Sciatic nerve (tissue), 2 donors: ENCODE measurements around the gene PPARD. TPM values are rescaled to one million over a fixed set of nuclear protein-coding genes. Genes with fewer than 3 reads are reported as not detected.

Source experiments
- ATAC-seq: fragments of 200-7000 bp; cut with Tn5 transposase; one replicate; pipeline ENCODE4 v1.9.1; 2020; ENCODE audit warnings: mild to moderate bottlenecking, moderate library complexity
- DNase-seq: peaks from one replicate; pipeline ENCODE4 v3.0.0-alpha.2; 2020; ENCODE audit warnings: low spot score
- intact Hi-C: fragments of 100-400 bp; cut with DNase I; formaldehyde crosslinking; loops from one replicate; pipeline ENCODE4 v1.14.2; 2022
- microRNA-seq: library from miRNA; unstranded; fragments of <30 nt; microRNA quantifications from one replicate; pipeline ENCODE4 v1.2.0, GENCODE V29; 2020
- total RNA-seq: library from RNA; stranded (reverse); fragmentation: NEBNext Ultra II Directional; extraction: Animal tissue kit (Norgen Biotek cat#: 25700); gene quantifications from one replicate; pipeline ENCODE4 v1.2.1, GENCODE V29; 2021
- donor health status: DM: no; HTN: no; CAD: no.
- donor health status: DM: no; HTN: no; CAD: no.

PPARD gene
- total RNA-seq, 1 donor from 2014 or later: 26.7 TPM

GRCh38 chr6:35473075-35473849 lies 130.9 kb downstream of the PPARD start:
- intact Hi-C loops: no loop called here
- no peak for DNase-seq
- no peak for ATAC-seq

GRCh38 chr6:35473850-35474130 lies 131.4 kb downstream of the PPARD start:
- intact Hi-C loops: no loop called here
- no peak for ATAC-seq
- DNase-seq: no peak

GRCh38 chr6:35474131-35474941 lies 132.0 kb downstream of the PPARD start:
- intact Hi-C loops: no loop called here
- ATAC-seq (no peak), DNase-seq (no peak)

- intact Hi-C loops: no loop called here
- ATAC-seq (peak; percentile 2), DNase-seq (no peak)
Measured at GRCh38 chr6:35474942-35475570, 132.7 kb downstream of the PPARD start.

GRCh38 chr6:35475573-35475972 lies 133.2 kb downstream of the PPARD start:
- intact Hi-C loops: no loop called here
- DNase-seq (no peak), ATAC-seq (no peak)

GRCh38 chr6:35476004-35476403 lies 133.6 kb downstream of the PPARD start:
- DNase-seq (no peak), ATAC-seq (no peak)
- intact Hi-C loops: no loop called here

- intact Hi-C loops: no loop called here
- DNase-seq (no peak), ATAC-seq (no peak)
Measured at GRCh38 chr6:35477028-35477427, 134.7 kb downstream of the PPARD start.

Small RNA genes within 50 kb of the gene (microRNA-seq; reads per million reads assigned to microRNA genes)
- gene MIR7111: not detected

Other genes with a start within 250 kb of the PPARD start
- not detected for gene TCP11, start 201.2 kb upstream of the PPARD start, total RNA-seq
- 2.9 TPM for gene SCUBE3, start 128.6 kb upstream of the PPARD start, total RNA-seq
- gene ZNF76, start 82.8 kb upstream of the PPARD start, total RNA-seq: 45.8 TPM
- 11.6 TPM for gene DEF6, start 44.7 kb upstream of the PPARD start, total RNA-seq
- 6.4 TPM for gene FANCE, start 109.8 kb downstream of the PPARD start, total RNA-seq
- gene RPL10A, start 125.8 kb downstream of the PPARD start, total RNA-seq: 813 TPM
- 20.5 TPM for gene TEAD3, start 154.5 kb downstream of the PPARD start, total RNA-seq
- not detected for gene TULP1, start 170.3 kb downstream of the PPARD start, total RNA-seq